K562 (cell line): ENCODE data around the gene EPHB4. TPM values are rescaled to one million over a fixed set of nuclear protein-coding genes. Genes with fewer than 3 reads are reported as not detected.

Experiments used
- ATAC-seq: fragments of 200-7000 bp; cut with Tn5 transposase; 3 replicates; pipeline ENCODE4 v1.9.1; 2020; ENCODE audit warnings: moderate library complexity
- BruUV-seq: library from RNA; stranded (reverse); fragments of 400-500 nt; replicated peaks from 2 replicates; lab custom pipeline; 2021; lab: Mats Ljungman, UMichigan
- CTCF ChIA-PET: fragments of 300-600 bp; formaldehyde crosslinking; extraction: SDS; loops from one replicate; lab custom pipeline; 2021; ENCODE audit warnings: low intra/inter-chr PET ratio; lab: Yijun Ruan, JAX
- POLR2A ChIA-PET: fragments of 300-600, 350-650 bp; sonication (Branson Sonifier 250); formaldehyde crosslinking; extraction: SDS; loops from one replicate; lab custom pipeline; 2021; ENCODE audit warnings: antibody characterized with exemption, inconsistent platforms; lab: Yijun Ruan, JAX
- DNase-seq, 4 experiments: peaks; one replicate each; pipeline versions ENCODE4 v3.0.0 to v3.0.0-alpha.2; 2011 to 2018; ENCODE audit warnings: low spot score in 3 of 4, mixed read lengths in 3 of 4; ENCODE audit errors: extremely low read depth in 1 of 4
- FAIRE-seq: peaks from 2 replicates; lab custom pipeline; 2011; peaks lifted over from hg19 to GRCh38; lab: Jason Lieb, UNC
- H2AFZ ChIP-seq: 2 replicates; pipeline ENCODE4 v1.6.0; 2011; ENCODE audit warnings: low read depth, low read length, control low read depth, inconsistent platforms
- H3K27ac ChIP-seq: fragments of 200-600 bp; 3 replicates; pipeline ENCODE4 v1.8.0; 2011; ENCODE audit warnings: low read depth, mild to moderate bottlenecking, control low read depth, inconsistent platforms, low read length, moderate library complexity, mixed read lengths; ENCODE audit errors: extremely low read depth
- H3K27me3 ChIP-seq, 2 experiments: fragments of 300-600 bp in 1 of 2; 2 replicates in 1 of 2; 3 replicates in 1 of 2; pipeline versions ENCODE4 v1.6.0 to v1.8.0; 2011; ENCODE audit warnings: inconsistent platforms in 2 of 2, low read length in 2 of 2, mild to moderate bottlenecking in 1 of 2, mixed read lengths in 1 of 2, moderate library complexity in 1 of 2; ENCODE audit not compliant: control insufficient read depth in 2 of 2, insufficient read depth in 2 of 2
- H3K36me3 ChIP-seq: fragments of 300-600 bp; 3 replicates; pipeline ENCODE4 v1.8.0; 2011; ENCODE audit warnings: mild to moderate bottlenecking, low read length, inconsistent platforms; ENCODE audit not compliant: control insufficient read depth, insufficient read depth
- H3K4me1 ChIP-seq, 2 experiments: fragments of 200-600 bp in 1 of 2; replicated peaks in 1 of 2; 2 replicates in 1 of 2; 3 replicates in 1 of 2; pipeline versions ENCODE4 v1.5.1 to v1.8.0; 2011; ENCODE audit warnings: inconsistent platforms in 2 of 2, low read length in 2 of 2, mild to moderate bottlenecking in 1 of 2, mixed read lengths in 1 of 2, moderate library complexity in 1 of 2; ENCODE audit not compliant: control insufficient read depth in 2 of 2, insufficient read depth in 2 of 2
- H3K4me2 ChIP-seq: 2 replicates; pipeline ENCODE4 v1.6.1; 2011; ENCODE audit warnings: low read length, control low read depth, inconsistent platforms, mixed read lengths; ENCODE audit not compliant: insufficient read depth
- H3K4me3 ChIP-seq: fragments of 200-600 bp; sonication (generic), shearing (Covaris generic); 2 replicates; pipeline ENCODE4 v1.5.1; 2016; ENCODE audit warnings: control low read depth, inconsistent platforms
- H3K79me2 ChIP-seq: fragments of 200-600 bp; 3 replicates; pipeline ENCODE4 v1.8.0; 2011; ENCODE audit warnings: low read length, inconsistent platforms; ENCODE audit not compliant: control insufficient read depth, insufficient read depth
- H3K9ac ChIP-seq, 2 experiments: 2 replicates each; pipeline versions ENCODE4 v1.6.0 to v1.6.1; 2011; ENCODE audit warnings: low read depth in 2 of 2, low read length in 2 of 2, control low read depth in 1 of 2, inconsistent platforms in 1 of 2, mild to moderate bottlenecking in 1 of 2, mixed read lengths in 1 of 2; ENCODE audit not compliant: insufficient read depth in 1 of 2
- H3K9me1 ChIP-seq: one replicate; pipeline ENCODE4 v1.6.0; 2011; ENCODE audit warnings: inconsistent platforms, mild to moderate bottlenecking, low read length, moderate library complexity; ENCODE audit not compliant: control insufficient read depth, insufficient read depth
- H3K9me3 ChIP-seq: replicated peaks from 2 replicates; pipeline ENCODE4 v1.5.1; 2011; ENCODE audit warnings: low read depth, low read length, inconsistent platforms; ENCODE audit not compliant: control insufficient read depth, insufficient read depth
- H4K20me1 ChIP-seq: replicated peaks from 2 replicates; pipeline ENCODE4 v1.6.1; 2011; ENCODE audit warnings: low read length, inconsistent platforms, mixed read lengths; ENCODE audit not compliant: control insufficient read depth, insufficient read depth
- BRCA1 ChIP-seq, 2 experiments: fragments of 450-650 bp in 1 of 2; sonication (generic) in 1 of 2; formaldehyde crosslinking in 1 of 2; IDR thresholded peaks; 2 replicates each; pipeline versions ENCODE4 v1.5.0 to v1.6.1; 2017 to 2020; ENCODE audit warnings: mild to moderate bottlenecking in 1 of 2, missing genetic modification reagents in 1 of 2
- CBX1 ChIP-seq: sonication (generic); IDR thresholded peaks from 2 replicates; pipeline ENCODE4 v1.6.1; 2016; ENCODE audit warnings: antibody characterized with exemption, low read depth, mild to moderate bottlenecking
- FOXM1 ChIP-seq, 2 experiments: fragments of 450-650 bp in 1 of 2; sonication (generic) in 1 of 2; formaldehyde crosslinking in 1 of 2; IDR thresholded peaks; 2 replicates each; pipeline versions ENCODE4 v1.6.1 to v1.9.0; 2017 to 2022; ENCODE audit warnings: low read depth in 2 of 2, mild to moderate bottlenecking in 2 of 2, missing genetic modification reagents in 1 of 2, moderate library complexity in 1 of 2
- HOXB6 ChIP-seq: fragments of 250-450 bp; sonication (Bioruptor Pico); IDR thresholded peaks from 2 replicates; pipeline ENCODE4 v1.5.1; 2022; ENCODE audit warnings: mild to moderate bottlenecking, borderline replicate concordance
- KAT2B ChIP-seq: IDR thresholded peaks from one replicate; pipeline ENCODE4 v1.6.1; 2012; ENCODE audit warnings: low read depth, mild to moderate bottlenecking, control low read depth, inconsistent platforms, low read length, moderate library complexity
- L3MBTL2 ChIP-seq: fragments of 450-650 bp; IDR thresholded peaks from 2 replicates; pipeline ENCODE4 v1.6.1; 2016; ENCODE audit warnings: mild to moderate bottlenecking, moderate library complexity
- MXI1 ChIP-seq: IDR thresholded peaks from 2 replicates; pipeline ENCODE4 v1.6.1; 2011; ENCODE audit warnings: low read depth, mild to moderate bottlenecking, improper control_type of control experiment, low read length
- NBN ChIP-seq: fragments of 450-650 bp; IDR thresholded peaks from 2 replicates; pipeline ENCODE4 v1.6.1; 2016; ENCODE audit warnings: low read depth, mild to moderate bottlenecking
- NFATC3 ChIP-seq: fragments of 450-650 bp; IDR thresholded peaks from 2 replicates; pipeline ENCODE4 v1.6.1; 2017; ENCODE audit warnings: mild to moderate bottlenecking
- NUFIP1 ChIP-seq: fragments of 450-650 bp; IDR thresholded peaks from 2 replicates; pipeline ENCODE4 v1.6.1; 2018; ENCODE audit not compliant: partially characterized antibody
- POLR2AphosphoS2 ChIP-seq: IDR thresholded peaks from 2 replicates; pipeline ENCODE4 v1.6.1; 2012; ENCODE audit warnings: low read length, improper control_type of control experiment
- POLR3G ChIP-seq: IDR thresholded peaks from 2 replicates; pipeline ENCODE4 v1.6.1; 2011; ENCODE audit not compliant: insufficient read length, insufficient replicate concordance; ENCODE audit errors: extremely low read depth
- TEAD2 ChIP-seq: fragments of 450-650 bp; IDR thresholded peaks from 2 replicates; pipeline ENCODE4 v1.6.1; 2016; ENCODE audit warnings: missing genetic modification characterization, control low read depth, missing compliant biosample characterization
- ZNF143 ChIP-seq: sonication (generic); formaldehyde crosslinking; IDR thresholded peaks from 2 replicates; pipeline ENCODE4 v1.9.0; 2022; ENCODE audit warnings: mild to moderate bottlenecking, missing genetic modification reagents
- ZNF253 ChIP-seq: fragments of 250-450 bp; sonication (Bioruptor Pico); conservative IDR thresholded peaks from 2 replicates; pipeline ENCODE4 v1.6.1; 2021; ENCODE audit warnings: mild to moderate bottlenecking
- ZNF830 ChIP-seq: fragments of 250-450 bp; sonication (Bioruptor Pico); IDR thresholded peaks from 2 replicates; pipeline ENCODE4 v1.5.0; 2021; ENCODE audit warnings: mild to moderate bottlenecking
- WGBS: fragments of 100-300 bp; shearing (Covaris generic); methylation state at CpG from one replicate; pipeline ENCODE4 v1.1.6; 2016; ENCODE audit warnings: low coverage, mixed read lengths; ENCODE audit not compliant: insufficient coverage; ENCODE audit errors: missing lambda C conversion rate; 5-methylcytosine and 5-hydroxymethylcytosine counted together
- in situ Hi-C: fragments of 300-500 bp; cut with MboI; formaldehyde crosslinking; loops from 4 replicates; pipeline ENCODE4 v1.15.0; 2018; ENCODE audit warnings: inconsistent platforms, mixed read lengths
- intact Hi-C: fragments of 100-400 bp; cut with micrococcal nuclease; formaldehyde crosslinking; loops from 2 replicates; pipeline ENCODE4 v1.14.2; 2022
- polyA plus RNA-seq, 8 experiments: library from polyadenylated mRNA; depleted of rRNA in 4 of 8; stranded (reverse) in 5 of 8; unstranded in 3 of 8; fragments of >200 nt; fragmentation: Nextera tagmentation in 2 of 8; fragmentation: Illumina TruSeq in 1 of 8; extraction: Ambion mirVana in 2 of 8; extraction: Trizol in 1 of 8; gene quantifications; 2 replicates each; pipeline versions ENCODE4 v1.2.1 to v1.2.3, GENCODE V29; 2011 to 2014; ENCODE audit warnings: inconsistent platforms in 1 of 8, missing spikeins in 1 of 8
- total RNA-seq, 7 experiments: library from RNA; depleted of rRNA in 6 of 7; stranded (reverse); fragments of >200 nt in 6 of 7; fragmentation: Illumina TruSeq in 2 of 7; extraction: Trizol in 2 of 7; gene quantifications; 2 replicates each; pipeline versions ENCODE4 v1.2.1 to v1.2.3, GENCODE V29; 2011 to 2021; ENCODE audit warnings: low replicate concordance in 1 of 7
- TF ChIP-seq, protein P1 (sequence below): fragments of 250-450 bp; sonication (Bioruptor Pico); IDR thresholded peaks from 2 replicates; pipeline ENCODE4 v1.8.0; 2022; ENCODE audit warnings: inconsistent platforms, mild to moderate bottlenecking, moderate library complexity, borderline replicate concordance
- TF ChIP-seq, protein P2 (sequence below): fragments of 250-450 bp; sonication (Bioruptor Pico); IDR thresholded peaks from 2 replicates; pipeline ENCODE4 v1.4.0; 2020; ENCODE audit warnings: borderline replicate concordance

EPHB4 gene
- total and polyA plus RNA-seq, 9 of the 15 experiments (the other 6 are each of a cell fraction or from before 2014, with no cell fraction given), result 1.2 to 82.1 (median 37.9) TPM

DNA sequence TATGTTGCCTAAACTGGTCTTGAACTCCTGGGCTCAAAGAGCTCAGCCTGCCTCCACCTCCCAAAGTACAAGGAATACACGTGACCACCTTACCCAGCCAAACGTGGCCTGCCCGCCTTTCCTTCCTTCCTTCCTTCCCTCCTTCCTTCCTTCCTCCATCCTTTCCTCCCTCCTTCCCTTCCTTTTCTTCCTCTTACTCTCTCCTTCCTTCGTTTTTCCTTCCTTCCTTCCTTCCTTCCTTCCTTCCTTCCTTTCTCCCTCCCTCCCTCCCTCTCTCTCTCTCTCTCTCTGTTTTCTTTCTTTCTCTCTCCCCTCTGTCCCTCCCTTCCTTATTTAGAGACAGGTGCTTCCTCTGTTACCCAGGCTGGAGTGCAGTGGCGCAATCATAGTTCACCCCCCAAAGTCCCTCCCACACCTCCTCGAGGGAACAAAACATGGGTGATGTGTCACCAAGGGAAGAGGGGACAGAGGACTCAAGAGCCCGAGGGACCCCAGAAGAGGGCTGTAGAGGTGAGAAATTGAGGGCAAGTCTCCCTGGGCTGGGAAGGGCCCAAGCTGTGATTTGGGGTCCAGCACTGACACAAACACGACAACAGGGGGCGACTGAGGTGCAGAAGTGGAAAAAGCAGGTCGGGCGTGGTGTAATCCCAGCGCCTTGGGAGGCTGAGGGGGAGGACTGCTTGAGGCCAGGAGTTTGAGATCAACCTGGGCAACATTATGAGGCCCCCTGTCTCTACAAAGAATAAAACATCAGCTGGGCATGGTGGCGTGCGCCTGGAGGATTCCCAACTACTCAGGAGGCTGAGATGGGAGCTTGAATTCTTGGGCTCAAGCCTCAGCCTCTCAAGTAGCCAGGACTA is 28.1 kb downstream of the EPHB4 start:
- H3K9ac ChIP-seq, result peak overlapping the region in 1 of 2 experiments; percentile 59; a peak in 1 of 4 replicates
- H4K20me1 ChIP-seq, result no peaks in the 10 kb centered on the region
- no peak overlapping the region for H3K27ac ChIP-seq
- no peak overlapping the region for H3K4me2 ChIP-seq
- H3K9me3 ChIP-seq, result no peaks in the 10 kb centered on the region
- peaks cover 16% of the 10 kb centered on the region; the same call in 1 of the 3 replicates for H3K36me3 ChIP-seq
- H3K4me3 ChIP-seq, result no peak overlapping the region
- H3K79me2 ChIP-seq, result no peaks in the 10 kb centered on the region
- ChIA-PET CTCF (interaction anchor here (0.8 to 5.4 kb wide), 4 partner anchors 27 to 333 kb away, joined by 3 to 47 read pairs (median 8); partner anchors contain the start of gene SLC12A9), POLR2A (interaction anchor here (0.8 to 1.5 kb wide), 6 partner anchors 22 to 332 kb away, joined by 3 to 5 read pairs (median 3); partner anchors contain the start of gene SLC12A9)
- FAIRE-seq (peak; percentile 93), DNase-seq (peak; percentile 66 to 91 (median 72)), ATAC-seq (peak; percentile 66)
- peaks cover 40 to 56% of the 10 kb centered on the region in 2 experiments for H3K4me1 ChIP-seq
- BruUV-seq, result no TSS peak
- in situ Hi-C loops (no loop called here), intact Hi-C loops (loop anchor here (1.0 to 5.0 kb wide), 3 partner anchors 53 to 260 kb away; partner anchors contain the start of genes MUC12 and SLC12A9)
- peaks cover 0 to under 1% of the 10 kb centered on the region in 2 experiments; a peak in 2 of 5 replicates for H3K27me3 ChIP-seq
- no peak overlapping the region for H2AFZ ChIP-seq
- no peaks in the 10 kb centered on the region for H3K9me1 ChIP-seq
- WGBS, result 24% methylated on average over 12 of the region's 14 CpGs
- TF ChIP-seq MXI1 (no peak), CBX1 (no peak), FOXM1 (IDR thresholded peaks at IDR 0.05; ENCODE audit: low read depth) (no peak), FOXM1 (CRISPR knock-in tag; IDR thresholded peaks at IDR 0.05; ENCODE audit: low read depth) (no peak), NUFIP1 (no peak), HOXB6 (no peak), ZNF143 (CRISPR knock-in tag) (no peak), POLR2AphosphoS2 (peak; percentile 76; the same call in 1 of the 2 replicates), BRCA1 (IDR thresholded peaks at IDR 0.05) (no peak), BRCA1 (CRISPR knock-in tag; IDR thresholded peaks at IDR 0.05) (no peak), TEAD2 (no peak), ZNF830 (CRISPR knock-in tag) (no peak), KAT2B (no peak), L3MBTL2 (peak; percentile 58; the same call in 1 of the 2 replicates), NBN (no peak), ZNF253 (CRISPR knock-in tag) (no peak), POLR3G (no peak), NFATC3 (no peak)
- TF ChIP-seq, protein P1, sequence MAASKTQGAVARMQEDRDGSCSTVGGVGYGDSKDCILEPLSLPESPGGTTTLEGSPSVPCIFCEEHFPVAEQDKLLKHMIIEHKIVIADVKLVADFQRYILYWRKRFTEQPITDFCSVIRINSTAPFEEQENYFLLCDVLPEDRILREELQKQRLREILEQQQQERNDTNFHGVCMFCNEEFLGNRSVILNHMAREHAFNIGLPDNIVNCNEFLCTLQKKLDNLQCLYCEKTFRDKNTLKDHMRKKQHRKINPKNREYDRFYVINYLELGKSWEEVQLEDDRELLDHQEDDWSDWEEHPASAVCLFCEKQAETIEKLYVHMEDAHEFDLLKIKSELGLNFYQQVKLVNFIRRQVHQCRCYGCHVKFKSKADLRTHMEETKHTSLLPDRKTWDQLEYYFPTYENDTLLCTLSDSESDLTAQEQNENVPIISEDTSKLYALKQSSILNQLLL, result no peak
- TF ChIP-seq, protein P2, sequence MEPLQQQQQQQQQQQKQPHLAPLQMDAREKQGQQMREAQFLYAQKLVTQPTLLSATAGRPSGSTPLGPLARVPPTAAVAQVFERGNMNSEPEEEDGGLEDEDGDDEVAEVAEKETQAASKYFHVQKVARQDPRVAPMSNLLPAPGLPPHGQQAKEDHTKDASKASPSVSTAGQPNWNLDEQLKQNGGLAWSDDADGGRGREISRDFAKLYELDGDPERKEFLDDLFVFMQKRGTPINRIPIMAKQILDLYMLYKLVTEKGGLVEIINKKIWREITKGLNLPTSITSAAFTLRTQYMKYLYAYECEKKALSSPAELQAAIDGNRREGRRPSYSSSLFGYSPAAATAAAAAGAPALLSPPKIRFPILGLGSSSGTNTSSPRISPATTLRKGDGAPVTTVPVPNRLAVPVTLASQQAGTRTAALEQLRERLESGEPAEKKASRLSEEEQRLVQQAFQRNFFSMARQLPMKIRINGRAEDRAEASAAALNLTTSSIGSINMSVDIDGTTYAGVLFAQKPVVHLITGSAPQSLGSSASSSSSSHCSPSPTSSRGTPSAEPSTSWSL (CRISPR knock-in tag), result no peak
